ENCODE data around the gene AOAH.

- TF ChIP-seq CTCF (IDR thresholded peaks at IDR 0.05; ENCODE audit: insufficient read depth, low read length) (no peak), POLR2AphosphoS5 (IDR thresholded peaks at IDR 0.05; ENCODE audit: low read depth) (no peak)
These were observed 162.2 kb downstream of the AOAH start for GRCh38 chr7:36562121-36562520.
